Stimulated activated naive CD8-positive, alpha-beta T cell treated with anti-CD3 and anti-CD28 coated beads, Interleukin-15, amount 100 ng/mL, for 72 hours (primary cell): ENCODE data around the gene CD226.
A peak's percentile ranks its signal among the peaks of the same experiment; 100 is the strongest.
"Not testable (repeated sequence)": the region's sequence is repeated elsewhere in the genome, so short reads cannot be mapped to it uniquely, and the experiment has no call there.

ENCODE experiments used
- ATAC-seq: fragments of 150-1000 bp; cut with Tn5 transposase; 2 replicates; pipeline ENCODE4 v1.10.0; 2021; ENCODE audit warnings: mild to moderate bottlenecking, moderate library complexity
- DNase-seq, 2 donors: peaks; one replicate each; pipeline ENCODE4 v3.0.0; 2021 to 2022
- H3K27ac Mint-ChIP-seq, 2 donors: one replicate each; pipeline ENCODE4 v1.8.0; 2022; ENCODE audit warnings: mild to moderate bottlenecking in 2 of 2, mixed read lengths in 2 of 2, moderate library complexity in 2 of 2
- H3K27me3 Mint-ChIP-seq: one replicate; pipeline ENCODE4 v1.8.0; 2022; ENCODE audit warnings: mixed read lengths
- H3K4me1 Mint-ChIP-seq: one replicate; pipeline ENCODE4 v1.8.0; 2022; ENCODE audit warnings: mild to moderate bottlenecking, mixed read lengths
- H3K4me3 Mint-ChIP-seq, 2 donors: one replicate each; pipeline ENCODE4 v1.8.0; 2022; ENCODE audit warnings: mild to moderate bottlenecking in 2 of 2, mixed read lengths in 2 of 2, moderate library complexity in 1 of 2
- H3K9me3 Mint-ChIP-seq, 2 donors: one replicate each; pipeline ENCODE4 v1.8.0; 2022; ENCODE audit warnings: mixed read lengths in 2 of 2

CD226 gene

DNA sequence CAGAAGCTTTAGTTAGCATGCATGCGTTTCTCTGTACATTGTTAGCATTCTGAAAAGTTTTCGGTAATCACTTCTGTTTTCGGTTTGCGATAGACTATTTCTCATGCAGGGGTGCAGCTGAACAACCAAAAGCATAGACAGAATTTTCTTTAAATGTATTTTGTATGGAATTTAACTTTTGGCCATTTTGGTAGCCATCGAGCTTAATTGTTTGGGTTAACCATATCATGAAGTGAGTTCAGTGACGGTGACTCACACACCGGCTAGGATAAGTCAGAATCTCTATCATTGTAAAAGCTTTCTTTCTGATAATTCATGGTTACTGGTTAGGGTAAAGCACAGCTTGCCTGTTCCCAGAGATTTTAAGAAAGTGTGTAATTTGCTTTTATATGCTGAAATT, 107.2 kb downstream of the CD226 start:
- DNase-seq (no peak), ATAC-seq (no peak)
- H3K27ac Mint-ChIP-seq: no peak overlapping the region
- no peaks in the 10 kb centered on the region for H3K27me3 Mint-ChIP-seq
- no peak overlapping the region for H3K4me3 Mint-ChIP-seq
- no peaks in the 10 kb centered on the region for H3K9me3 Mint-ChIP-seq
- H3K4me1 Mint-ChIP-seq: no peaks in the 10 kb centered on the region

- H3K27ac Mint-ChIP-seq: peak overlapping the region in 1 of 2 donors; percentile 59
Measured at GRCh38 chr18:69840001-69840400, 107.7 kb downstream of the CD226 start.

DNA sequence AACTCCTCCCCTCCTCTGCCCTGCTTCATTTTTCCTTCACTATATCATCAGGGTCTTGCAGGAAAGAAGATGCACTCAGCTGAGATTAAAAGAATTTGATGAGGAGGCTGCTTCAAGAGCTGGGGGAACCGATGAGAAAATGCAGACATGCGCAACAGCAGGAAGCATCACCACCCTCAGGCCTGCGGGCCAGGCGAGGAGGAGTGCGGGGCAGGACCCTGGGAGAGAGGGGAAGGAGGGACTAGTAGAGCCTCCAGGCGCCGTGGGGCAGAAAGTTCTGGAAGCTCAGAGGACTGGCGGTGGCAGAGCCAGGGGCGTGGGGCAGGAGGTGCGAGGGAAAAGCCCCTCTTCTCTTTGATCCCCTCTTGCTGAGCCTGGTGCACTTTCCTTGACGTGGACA, 108.2 kb downstream of the CD226 start:
- no peaks in the 10 kb centered on the region for H3K27me3 Mint-ChIP-seq
- ATAC-seq (no peak), DNase-seq (no peak)
- H3K27ac Mint-ChIP-seq: no peak overlapping the region
- no peaks in the 10 kb centered on the region for H3K4me1 Mint-ChIP-seq
- H3K4me3 Mint-ChIP-seq: no peak overlapping the region
- H3K9me3 Mint-ChIP-seq: no peaks in the 10 kb centered on the region

More at GRCh38 chr18:69840001-69840400, 107.7 kb downstream of the CD226 start:
- H3K9me3 Mint-ChIP-seq: no peaks in the 10 kb centered on the region
- no peak for DNase-seq
- ATAC-seq: no peak
- H3K4me3 Mint-ChIP-seq: no peak overlapping the region
- no peaks in the 10 kb centered on the region for H3K4me1 Mint-ChIP-seq
- H3K27me3 Mint-ChIP-seq: no peaks in the 10 kb centered on the region

- Mint-ChIP-seq H3K27ac (no peak overlapping the region), H3K4me1 (no peaks in the 10 kb centered on the region), H3K27me3 (no peaks in the 10 kb centered on the region), H3K4me3 (no peak overlapping the region), H3K9me3 (no peaks in the 10 kb centered on the region)
- DNase-seq (no peak), ATAC-seq (peak; percentile 26)
Measured at GRCh38 chr18:69838620-69839411, 108.9 kb downstream of the CD226 start.

DNA sequence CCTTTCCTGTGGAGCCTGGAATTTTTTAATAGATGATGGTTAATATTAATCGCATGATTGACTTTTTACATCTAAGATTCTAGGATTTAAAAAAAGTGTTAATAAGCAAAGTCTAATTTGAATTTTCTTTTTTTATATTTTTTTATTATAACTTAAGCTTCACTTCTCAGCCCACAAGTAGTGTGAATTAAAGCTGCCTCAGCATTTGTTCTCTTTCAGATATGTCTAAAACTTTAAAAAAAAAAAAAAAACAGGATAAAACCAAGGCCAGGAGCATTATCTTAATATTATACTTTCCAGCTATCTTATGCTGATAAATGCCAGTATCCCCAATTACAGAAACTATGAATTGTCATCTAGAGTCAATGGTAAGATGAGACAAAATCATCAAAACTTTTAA, 109.7 kb downstream of the CD226 start:
- H3K4me3 Mint-ChIP-seq: no peak overlapping the region
- H3K27ac Mint-ChIP-seq: no peak overlapping the region
- DNase-seq (no peak), ATAC-seq (no peak)
- H3K9me3 Mint-ChIP-seq: no peaks in the 10 kb centered on the region
- no peaks in the 10 kb centered on the region for H3K27me3 Mint-ChIP-seq
- no peaks in the 10 kb centered on the region for H3K4me1 Mint-ChIP-seq

DNA sequence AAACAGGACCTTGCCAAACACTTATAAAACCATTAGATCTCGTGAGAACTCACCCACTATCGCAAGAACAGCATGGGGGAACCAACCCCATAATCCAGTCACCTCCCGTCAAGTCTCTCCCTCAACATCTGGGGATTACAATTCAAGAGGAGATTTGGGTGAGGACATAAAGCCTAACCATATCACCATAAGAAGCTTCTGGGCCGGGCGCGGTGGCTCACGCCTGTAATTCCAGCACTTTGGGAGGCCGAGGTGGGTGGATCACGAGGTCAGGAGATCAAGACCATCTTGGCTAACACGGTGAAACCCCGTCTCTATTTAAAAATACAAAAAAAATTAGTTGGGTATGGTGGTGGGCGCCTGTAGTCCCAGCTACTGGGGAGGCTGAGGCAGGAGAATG, 112.7 kb downstream of the CD226 start:
- not testable (repeated sequence) for ATAC-seq, H3K4me3 Mint-ChIP-seq, H3K9me3 Mint-ChIP-seq, H3K27ac Mint-ChIP-seq, H3K27me3 Mint-ChIP-seq, H3K4me1 Mint-ChIP-seq, DNase-seq

DNA sequence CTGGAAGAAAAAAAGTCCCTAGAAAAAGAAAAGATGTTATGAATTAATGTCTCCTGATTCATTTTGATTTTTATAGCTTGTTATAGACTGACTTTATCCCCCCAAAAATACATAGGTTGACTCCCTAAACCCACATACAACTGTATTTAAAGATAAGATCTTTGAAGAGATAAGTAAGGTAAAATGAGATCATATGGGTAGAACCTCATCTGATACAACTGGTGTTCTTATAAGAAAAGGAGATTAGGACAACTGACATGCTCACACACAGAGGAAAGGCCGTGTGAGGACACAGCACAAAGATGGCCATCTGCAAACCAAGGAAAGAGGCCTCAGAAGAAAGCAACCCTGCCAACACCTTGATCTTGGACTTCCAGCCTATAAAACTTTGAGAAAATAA, 117.5 kb downstream of the CD226 start:
- Mint-ChIP-seq H3K27ac (no peak overlapping the region), H3K9me3 (no peaks in the 10 kb centered on the region), H3K4me1 (no peaks in the 10 kb centered on the region), H3K4me3 (no peak overlapping the region), H3K27me3 (no peaks in the 10 kb centered on the region)
- ATAC-seq (no peak), DNase-seq (no peak)

- no peak overlapping the region for H3K4me3 Mint-ChIP-seq
- DNase-seq: no peak
- no peaks in the 10 kb centered on the region for H3K4me1 Mint-ChIP-seq
- peaks cover 0 to 12% of the 10 kb centered on the region in 2 donors for H3K9me3 Mint-ChIP-seq
- H3K27me3 Mint-ChIP-seq: no peaks in the 10 kb centered on the region
- ATAC-seq: no peak
- H3K27ac Mint-ChIP-seq: no peak overlapping the region
Measured at GRCh38 chr18:69820538-69820937, 127.1 kb downstream of the CD226 start.

GRCh38 chr18:69819460-69819859, 128.2 kb downstream of the CD226 start:
- Mint-ChIP-seq H3K27ac (no peak overlapping the region), H3K9me3 (peaks cover 3 to 12% of the 10 kb centered on the region in 2 donors), H3K4me1 (no peaks in the 10 kb centered on the region), H3K27me3 (no peaks in the 10 kb centered on the region), H3K4me3 (no peak overlapping the region)
- ATAC-seq (no peak), DNase-seq (no peak)

GRCh38 chr18:69817335-69817940, 130.2 kb downstream of the CD226 start:
- no peak for ATAC-seq
- DNase-seq: no peak
- H3K27me3 Mint-ChIP-seq: no peaks in the 10 kb centered on the region
- no peak overlapping the region for H3K4me3 Mint-ChIP-seq
- no peak overlapping the region for H3K27ac Mint-ChIP-seq
- peaks cover 6 to 13% of the 10 kb centered on the region in 2 donors for H3K9me3 Mint-ChIP-seq
- no peaks in the 10 kb centered on the region for H3K4me1 Mint-ChIP-seq

DNA sequence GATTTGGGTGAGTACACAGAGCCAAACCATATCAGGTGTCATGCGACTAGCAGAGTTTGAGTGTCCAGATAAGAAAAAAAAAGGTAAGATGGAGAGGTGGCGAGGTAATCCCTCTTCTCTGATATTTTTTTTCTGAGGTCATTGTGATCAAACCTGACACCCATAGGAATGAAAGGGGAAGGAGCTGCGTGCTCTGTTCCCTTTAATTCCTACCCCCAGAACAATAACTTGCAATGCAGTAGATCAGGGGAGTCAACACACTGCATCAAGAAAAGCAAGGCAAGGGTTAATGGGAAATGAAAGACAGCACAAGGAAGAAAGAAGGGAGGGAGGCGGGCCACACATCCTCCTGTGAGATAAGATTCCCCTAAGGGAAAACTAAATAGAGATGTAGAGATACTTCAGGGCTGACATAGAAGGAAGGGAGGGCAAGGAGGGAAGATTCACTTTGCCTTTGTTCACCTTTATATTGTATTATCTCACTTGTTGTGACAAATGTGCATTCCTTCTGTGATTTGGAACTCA, 132.8 kb downstream of the CD226 start:
- no peak for ATAC-seq
- H3K4me3 Mint-ChIP-seq: no peak overlapping the region

DNA sequence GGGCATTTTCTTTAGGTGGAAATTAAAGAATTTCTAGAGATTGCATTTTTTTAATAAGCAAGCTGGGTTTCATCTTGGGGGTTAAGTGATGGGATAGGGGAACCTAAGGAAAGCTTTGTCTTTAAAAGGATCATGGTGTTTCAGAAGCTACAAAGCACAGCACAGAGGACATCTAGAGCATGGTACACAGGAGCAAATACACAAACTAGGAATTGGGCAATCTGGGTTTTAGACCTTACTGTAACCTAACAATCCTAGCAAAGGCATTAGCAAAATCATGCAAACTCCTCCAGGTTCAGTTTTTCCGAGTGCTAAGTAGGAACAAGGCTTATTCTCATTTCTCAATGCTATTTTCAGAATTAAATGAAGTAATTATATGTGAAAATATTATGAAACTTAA, 134.1 kb downstream of the CD226 start:
- ATAC-seq: no peak
- peaks cover 8 to 23% of the 10 kb centered on the region in 2 donors for H3K9me3 Mint-ChIP-seq
- H3K4me1 Mint-ChIP-seq: peaks cover 6% of the 10 kb centered on the region
- H3K27ac Mint-ChIP-seq: no peak overlapping the region
- H3K4me3 Mint-ChIP-seq: no peak overlapping the region
- DNase-seq: no peak
- no peaks in the 10 kb centered on the region for H3K27me3 Mint-ChIP-seq

More for the DNA sequence above, 132.8 kb downstream of the CD226 start:
- Mint-ChIP-seq H3K27me3 (no peaks in the 10 kb centered on the region), H3K4me1 (peaks cover 5% of the 10 kb centered on the region), H3K9me3 (peaks cover 6 to 19% of the 10 kb centered on the region in 2 donors), H3K27ac (no peak overlapping the region)
- DNase-seq: no peak

GRCh38 chr18:69808399-69808798, 139.3 kb downstream of the CD226 start:
- no peaks in the 10 kb centered on the region for H3K27me3 Mint-ChIP-seq
- H3K4me1 Mint-ChIP-seq: peaks cover 6% of the 10 kb centered on the region
- H3K9me3 Mint-ChIP-seq: peaks cover 8 to 10% of the 10 kb centered on the region in 2 donors
- DNase-seq (no peak), ATAC-seq (no peak)
- no peak overlapping the region for H3K4me3 Mint-ChIP-seq
- no peak overlapping the region for H3K27ac Mint-ChIP-seq

DNA sequence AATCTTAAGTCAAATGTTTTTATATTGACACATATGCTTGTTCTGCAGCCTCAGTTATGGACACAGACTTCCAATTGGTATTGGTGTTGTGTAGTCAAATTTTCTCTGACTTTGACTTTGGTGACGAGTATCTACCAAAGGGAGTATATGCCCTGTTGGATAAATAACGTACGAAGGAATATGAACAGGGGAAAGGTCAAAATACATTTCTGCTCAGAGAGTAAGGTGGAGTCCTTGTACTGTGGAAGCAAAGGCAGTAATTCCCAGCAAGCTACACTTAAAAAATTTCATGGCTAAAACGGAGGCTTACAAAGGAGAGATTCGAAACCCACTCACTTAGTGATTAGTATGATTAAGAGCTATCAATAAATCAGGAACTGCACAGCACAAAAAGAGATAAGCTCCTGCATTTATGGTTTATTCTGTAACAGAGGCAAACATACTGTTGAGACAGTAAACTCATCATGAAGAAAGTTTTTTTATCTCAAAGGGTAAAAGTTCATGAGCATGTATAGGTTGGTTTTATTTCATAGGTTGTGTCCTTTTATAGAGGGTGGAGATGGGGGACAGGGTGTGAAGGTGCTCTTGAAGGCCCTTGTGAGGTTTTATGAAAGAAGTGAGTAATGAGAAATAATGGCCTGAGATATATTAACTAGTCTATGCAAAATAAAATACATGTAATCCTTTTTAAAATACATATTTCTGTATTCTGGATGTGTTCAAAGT, 142.7 kb downstream of the CD226 start:
- no peak for DNase-seq

More for the DNA sequence above, 142.7 kb downstream of the CD226 start:
- ATAC-seq: no peak
- Mint-ChIP-seq H3K9me3 (peaks cover 1 to 4% of the 10 kb centered on the region in 2 donors), H3K4me3 (no peak overlapping the region), H3K27me3 (no peaks in the 10 kb centered on the region), H3K27ac (peak overlapping the region in 1 of 2 donors; percentile 52), H3K4me1 (peaks cover 1% of the 10 kb centered on the region)
